ENCODE data around the gene GSK3A.

GSK3A gene

GRCh38 chr19:42191330-42191729 is 51.1 kb downstream of the GSK3A start:
- no peaks in the 10 kb centered on the region for H3K79me2 ChIP-seq (ENCODE audit: insufficient read depth, low read length)
- peaks cover 16% of the 10 kb centered on the region for H3K4me1 ChIP-seq (ENCODE audit: insufficient read depth, low read length, poor library complexity, severe bottlenecking)
- H3K9ac ChIP-seq (ENCODE audit: low read depth, low read length, poor library complexity, severe bottlenecking), result no peak overlapping the region
- no peak overlapping the region for H2AFZ ChIP-seq (ENCODE audit: low read length)
- no peaks in the 10 kb centered on the region for H3K9me3 ChIP-seq (ENCODE audit: insufficient read depth, low read depth, low read length)
- no peaks in the 10 kb centered on the region for H3K27me3 ChIP-seq (ENCODE audit: insufficient read depth, low read length, poor library complexity, severe bottlenecking)
- H3K4me2 ChIP-seq (ENCODE audit: low read depth, low read length, poor library complexity, severe bottlenecking), result no peak overlapping the region
- H3K4me3 ChIP-seq (ENCODE audit: low read length, poor library complexity, severe bottlenecking), result no peak overlapping the region
- TF ChIP-seq, protein P1, sequence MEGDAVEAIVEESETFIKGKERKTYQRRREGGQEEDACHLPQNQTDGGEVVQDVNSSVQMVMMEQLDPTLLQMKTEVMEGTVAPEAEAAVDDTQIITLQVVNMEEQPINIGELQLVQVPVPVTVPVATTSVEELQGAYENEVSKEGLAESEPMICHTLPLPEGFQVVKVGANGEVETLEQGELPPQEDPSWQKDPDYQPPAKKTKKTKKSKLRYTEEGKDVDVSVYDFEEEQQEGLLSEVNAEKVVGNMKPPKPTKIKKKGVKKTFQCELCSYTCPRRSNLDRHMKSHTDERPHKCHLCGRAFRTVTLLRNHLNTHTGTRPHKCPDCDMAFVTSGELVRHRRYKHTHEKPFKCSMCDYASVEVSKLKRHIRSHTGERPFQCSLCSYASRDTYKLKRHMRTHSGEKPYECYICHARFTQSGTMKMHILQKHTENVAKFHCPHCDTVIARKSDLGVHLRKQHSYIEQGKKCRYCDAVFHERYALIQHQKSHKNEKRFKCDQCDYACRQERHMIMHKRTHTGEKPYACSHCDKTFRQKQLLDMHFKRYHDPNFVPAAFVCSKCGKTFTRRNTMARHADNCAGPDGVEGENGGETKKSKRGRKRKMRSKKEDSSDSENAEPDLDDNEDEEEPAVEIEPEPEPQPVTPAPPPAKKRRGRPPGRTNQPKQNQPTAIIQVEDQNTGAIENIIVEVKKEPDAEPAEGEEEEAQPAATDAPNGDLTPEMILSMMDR (conservative IDR thresholded peaks at IDR 0.05; ENCODE audit: low read length), result no peak
- TF ChIP-seq EZH2phosphoT487 (IDR thresholded peaks at IDR 0.05; ENCODE audit: borderline replicate concordance), result no peak
- no peaks in the 10 kb centered on the region for H3K9me2 ChIP-seq (replicated peaks; ENCODE audit: low read depth, low read length)
- H3K36me3 ChIP-seq (ENCODE audit: insufficient read depth, low read length), result peaks cover 3% of the 10 kb centered on the region; the same call in 1 of the 2 replicates
- H3F3A ChIP-seq (ENCODE audit: low read depth), result no peaks in the 10 kb centered on the region
- no peaks in the 10 kb centered on the region for H4K20me1 ChIP-seq (ENCODE audit: insufficient read depth, low read length, poor library complexity, severe bottlenecking)

DNA sequence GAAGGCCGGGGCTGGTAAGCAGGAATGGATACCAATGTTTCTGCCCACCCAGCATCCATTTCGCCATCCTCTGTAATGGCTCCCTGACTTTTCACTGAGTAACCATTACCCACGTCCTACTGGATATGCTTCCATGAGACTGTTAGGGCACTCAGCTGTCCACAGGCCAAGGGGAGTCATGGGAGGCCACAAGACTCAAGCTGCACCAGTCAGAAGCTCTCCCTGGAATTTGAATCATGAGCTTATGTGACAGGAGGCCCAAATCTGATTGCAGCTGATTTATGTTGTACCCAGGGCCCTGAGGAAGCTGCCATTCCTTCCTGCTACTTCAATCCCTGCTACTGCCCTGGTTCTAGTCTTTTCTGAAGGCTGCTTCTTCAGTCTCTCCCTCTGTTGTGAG is 53.3 kb downstream of the GSK3A start:
- H3K9ac ChIP-seq (ENCODE audit: low read depth, low read length, poor library complexity, severe bottlenecking), result no peak overlapping the region
- no peaks in the 10 kb centered on the region for H4K20me1 ChIP-seq (ENCODE audit: insufficient read depth, low read length, poor library complexity, severe bottlenecking)
- no peaks in the 10 kb centered on the region for H3K27me3 ChIP-seq (ENCODE audit: insufficient read depth, low read length, poor library complexity, severe bottlenecking)
- H2AFZ ChIP-seq (ENCODE audit: low read length), result no peak overlapping the region
- TF ChIP-seq, protein P1 (conservative IDR thresholded peaks at IDR 0.05; ENCODE audit: low read length), result no peak
- TF ChIP-seq EZH2phosphoT487 (IDR thresholded peaks at IDR 0.05; ENCODE audit: borderline replicate concordance), result no peak
- H3K9me3 ChIP-seq (ENCODE audit: insufficient read depth, low read depth, low read length), result no peaks in the 10 kb centered on the region
- peaks cover 36% of the 10 kb centered on the region for H3K4me1 ChIP-seq (ENCODE audit: insufficient read depth, low read length, poor library complexity, severe bottlenecking)
- H3K9me2 ChIP-seq (replicated peaks; ENCODE audit: low read depth, low read length), result no peaks in the 10 kb centered on the region
- H3K36me3 ChIP-seq (ENCODE audit: insufficient read depth, low read length), result no peaks in the 10 kb centered on the region
- no peak overlapping the region for H3K4me2 ChIP-seq (ENCODE audit: low read depth, low read length, poor library complexity, severe bottlenecking)
- no peaks in the 10 kb centered on the region for H3K79me2 ChIP-seq (ENCODE audit: insufficient read depth, low read length)
- H3K4me3 ChIP-seq (ENCODE audit: low read length, poor library complexity, severe bottlenecking), result no peak overlapping the region
- H3F3A ChIP-seq (ENCODE audit: low read depth), result 0 out of 2 replicates have a peak, but pooled peaks cover 3% of the 10 kb centered on the region

DNA sequence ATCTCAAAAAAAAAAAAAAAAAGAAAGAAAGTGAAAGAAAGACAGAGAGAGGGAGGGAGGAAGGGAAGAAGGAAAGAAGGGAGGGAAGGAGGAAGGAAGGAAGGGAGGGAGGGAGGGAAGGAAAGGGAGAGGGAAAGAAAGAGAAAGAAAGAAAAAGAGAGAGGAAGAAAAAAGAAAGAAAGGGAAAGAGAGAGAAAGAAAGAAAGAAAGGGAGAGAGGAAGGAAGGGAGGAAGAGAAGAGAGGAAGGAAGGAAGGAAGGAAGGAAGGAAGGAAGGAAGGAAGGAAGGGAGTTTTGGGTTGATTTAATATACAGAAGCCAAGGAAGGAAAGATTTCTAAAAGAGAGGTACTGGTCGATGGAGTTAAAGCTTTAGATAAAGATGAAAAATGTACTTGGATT is 53.7 kb downstream of the GSK3A start:
- no peaks in the 10 kb centered on the region for H4K20me1 ChIP-seq (ENCODE audit: insufficient read depth, low read length, poor library complexity, severe bottlenecking)
- TF ChIP-seq EZH2phosphoT487 (IDR thresholded peaks at IDR 0.05; ENCODE audit: borderline replicate concordance), result no peak
- TF ChIP-seq, protein P1 (conservative IDR thresholded peaks at IDR 0.05; ENCODE audit: low read length), result no peak
- no peak overlapping the region for H3K9ac ChIP-seq (ENCODE audit: low read depth, low read length, poor library complexity, severe bottlenecking)
- H3K4me1 ChIP-seq (ENCODE audit: insufficient read depth, low read length, poor library complexity, severe bottlenecking), result peaks cover 38% of the 10 kb centered on the region
- no peaks in the 10 kb centered on the region for H3K36me3 ChIP-seq (ENCODE audit: insufficient read depth, low read length)
- H3K27me3 ChIP-seq (ENCODE audit: insufficient read depth, low read length, poor library complexity, severe bottlenecking), result no peaks in the 10 kb centered on the region
- H3K9me3 ChIP-seq (ENCODE audit: insufficient read depth, low read depth, low read length), result no peaks in the 10 kb centered on the region
- H3F3A ChIP-seq (ENCODE audit: low read depth), result 0 out of 2 replicates have a peak, but pooled peaks cover 3% of the 10 kb centered on the region
- H3K4me2 ChIP-seq (ENCODE audit: low read depth, low read length, poor library complexity, severe bottlenecking), result no peak overlapping the region
- no peak overlapping the region for H2AFZ ChIP-seq (ENCODE audit: low read length)
- H3K79me2 ChIP-seq (ENCODE audit: insufficient read depth, low read length), result no peaks in the 10 kb centered on the region
- no peak overlapping the region for H3K4me3 ChIP-seq (ENCODE audit: low read length, poor library complexity, severe bottlenecking)
- no peaks in the 10 kb centered on the region for H3K9me2 ChIP-seq (replicated peaks; ENCODE audit: low read depth, low read length)
